ENCODE results near the gene C12orf54.

DNA sequence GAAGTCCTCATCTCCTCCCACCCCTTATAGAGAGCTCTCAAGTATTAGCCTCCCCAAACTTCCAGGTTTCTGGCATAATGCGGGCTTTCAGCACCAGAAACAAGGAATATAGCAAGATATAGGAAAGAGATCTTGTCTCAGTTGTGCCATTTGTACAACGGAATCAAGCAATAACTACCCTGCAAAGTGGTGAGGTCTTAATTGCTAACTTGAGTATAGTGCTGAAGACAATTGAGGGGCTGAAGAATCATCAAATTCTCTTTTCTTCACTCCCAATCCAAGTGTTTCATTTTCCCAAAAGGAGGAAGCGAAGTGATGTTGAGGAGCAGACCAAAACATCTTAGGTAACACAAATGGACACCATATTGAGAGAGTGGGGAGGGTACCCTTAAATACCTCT is 36.8 kb upstream of the C12orf54 start:
- TF ChIP-seq POLR2A (IDR thresholded peaks at IDR 0.05) = no peak
- TF ChIP-seq, protein P1, sequence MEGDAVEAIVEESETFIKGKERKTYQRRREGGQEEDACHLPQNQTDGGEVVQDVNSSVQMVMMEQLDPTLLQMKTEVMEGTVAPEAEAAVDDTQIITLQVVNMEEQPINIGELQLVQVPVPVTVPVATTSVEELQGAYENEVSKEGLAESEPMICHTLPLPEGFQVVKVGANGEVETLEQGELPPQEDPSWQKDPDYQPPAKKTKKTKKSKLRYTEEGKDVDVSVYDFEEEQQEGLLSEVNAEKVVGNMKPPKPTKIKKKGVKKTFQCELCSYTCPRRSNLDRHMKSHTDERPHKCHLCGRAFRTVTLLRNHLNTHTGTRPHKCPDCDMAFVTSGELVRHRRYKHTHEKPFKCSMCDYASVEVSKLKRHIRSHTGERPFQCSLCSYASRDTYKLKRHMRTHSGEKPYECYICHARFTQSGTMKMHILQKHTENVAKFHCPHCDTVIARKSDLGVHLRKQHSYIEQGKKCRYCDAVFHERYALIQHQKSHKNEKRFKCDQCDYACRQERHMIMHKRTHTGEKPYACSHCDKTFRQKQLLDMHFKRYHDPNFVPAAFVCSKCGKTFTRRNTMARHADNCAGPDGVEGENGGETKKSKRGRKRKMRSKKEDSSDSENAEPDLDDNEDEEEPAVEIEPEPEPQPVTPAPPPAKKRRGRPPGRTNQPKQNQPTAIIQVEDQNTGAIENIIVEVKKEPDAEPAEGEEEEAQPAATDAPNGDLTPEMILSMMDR (IDR thresholded peaks at IDR 0.05) = no peak

All from right lobe of liver (tissue), 4 donors.